ENCODE results near the gene DENND1C.
A peak's percentile ranks its signal among the peaks of the same experiment; 100 is the strongest.

Gene DENND1C, protein sequence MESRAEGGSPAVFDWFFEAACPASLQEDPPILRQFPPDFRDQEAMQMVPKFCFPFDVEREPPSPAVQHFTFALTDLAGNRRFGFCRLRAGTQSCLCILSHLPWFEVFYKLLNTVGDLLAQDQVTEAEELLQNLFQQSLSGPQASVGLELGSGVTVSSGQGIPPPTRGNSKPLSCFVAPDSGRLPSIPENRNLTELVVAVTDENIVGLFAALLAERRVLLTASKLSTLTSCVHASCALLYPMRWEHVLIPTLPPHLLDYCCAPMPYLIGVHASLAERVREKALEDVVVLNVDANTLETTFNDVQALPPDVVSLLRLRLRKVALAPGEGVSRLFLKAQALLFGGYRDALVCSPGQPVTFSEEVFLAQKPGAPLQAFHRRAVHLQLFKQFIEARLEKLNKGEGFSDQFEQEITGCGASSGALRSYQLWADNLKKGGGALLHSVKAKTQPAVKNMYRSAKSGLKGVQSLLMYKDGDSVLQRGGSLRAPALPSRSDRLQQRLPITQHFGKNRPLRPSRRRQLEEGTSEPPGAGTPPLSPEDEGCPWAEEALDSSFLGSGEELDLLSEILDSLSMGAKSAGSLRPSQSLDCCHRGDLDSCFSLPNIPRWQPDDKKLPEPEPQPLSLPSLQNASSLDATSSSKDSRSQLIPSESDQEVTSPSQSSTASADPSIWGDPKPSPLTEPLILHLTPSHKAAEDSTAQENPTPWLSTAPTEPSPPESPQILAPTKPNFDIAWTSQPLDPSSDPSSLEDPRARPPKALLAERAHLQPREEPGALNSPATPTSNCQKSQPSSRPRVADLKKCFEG

DNA sequence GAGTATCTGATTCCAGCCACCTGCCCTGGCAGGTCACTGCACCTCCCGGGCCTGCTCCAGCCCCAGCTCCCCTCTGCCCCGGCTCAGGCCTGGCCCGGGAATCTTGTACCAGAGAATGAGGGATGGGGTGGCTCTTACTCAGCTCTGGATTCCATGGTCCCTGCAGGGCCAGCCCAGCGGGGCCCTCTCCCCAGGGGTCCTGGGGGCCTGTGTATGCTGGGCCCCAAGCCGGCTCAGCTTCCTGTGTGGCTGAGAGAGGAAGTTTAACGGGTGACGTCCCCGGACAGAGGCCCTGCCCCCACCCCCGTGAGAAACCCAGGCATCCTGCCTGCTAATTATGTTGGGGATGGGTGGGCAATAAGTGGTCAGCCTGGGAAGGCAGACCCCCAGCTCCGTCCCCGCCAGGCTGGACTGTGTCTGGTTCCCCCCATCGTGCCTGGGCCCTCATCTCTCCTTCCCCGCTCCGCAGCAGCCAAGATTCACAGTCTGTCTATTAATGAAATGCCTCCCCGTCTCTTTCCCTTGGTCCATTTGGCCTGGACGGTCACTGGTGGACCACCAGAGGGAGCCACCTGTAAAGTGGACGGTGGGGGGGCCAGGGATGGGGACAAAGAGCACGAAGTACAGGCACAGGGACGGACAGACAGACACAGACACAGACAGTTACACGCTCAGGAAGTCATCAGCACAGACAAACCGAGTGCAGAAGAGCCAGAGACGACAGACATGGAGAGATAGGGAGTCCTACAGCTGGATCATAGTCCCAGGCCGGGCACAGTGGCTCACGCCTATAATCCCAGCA, at the start of gene DENND1C:
TSS of gene DENND1C (minus strand) at position 247 of the 802 bp plus-strand sequence. CDS start at position 155, 92 bp downstream.
- TF ChIP-seq, protein P1, sequence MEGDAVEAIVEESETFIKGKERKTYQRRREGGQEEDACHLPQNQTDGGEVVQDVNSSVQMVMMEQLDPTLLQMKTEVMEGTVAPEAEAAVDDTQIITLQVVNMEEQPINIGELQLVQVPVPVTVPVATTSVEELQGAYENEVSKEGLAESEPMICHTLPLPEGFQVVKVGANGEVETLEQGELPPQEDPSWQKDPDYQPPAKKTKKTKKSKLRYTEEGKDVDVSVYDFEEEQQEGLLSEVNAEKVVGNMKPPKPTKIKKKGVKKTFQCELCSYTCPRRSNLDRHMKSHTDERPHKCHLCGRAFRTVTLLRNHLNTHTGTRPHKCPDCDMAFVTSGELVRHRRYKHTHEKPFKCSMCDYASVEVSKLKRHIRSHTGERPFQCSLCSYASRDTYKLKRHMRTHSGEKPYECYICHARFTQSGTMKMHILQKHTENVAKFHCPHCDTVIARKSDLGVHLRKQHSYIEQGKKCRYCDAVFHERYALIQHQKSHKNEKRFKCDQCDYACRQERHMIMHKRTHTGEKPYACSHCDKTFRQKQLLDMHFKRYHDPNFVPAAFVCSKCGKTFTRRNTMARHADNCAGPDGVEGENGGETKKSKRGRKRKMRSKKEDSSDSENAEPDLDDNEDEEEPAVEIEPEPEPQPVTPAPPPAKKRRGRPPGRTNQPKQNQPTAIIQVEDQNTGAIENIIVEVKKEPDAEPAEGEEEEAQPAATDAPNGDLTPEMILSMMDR (IDR thresholded peaks at IDR 0.05; ENCODE audit: insufficient read depth, low read length, poor library complexity, severe bottlenecking) = peak; percentile 62
- DNase-seq (ENCODE audit: extremely low read depth, insufficient read length) = peak; percentile 84
- Histone ChIP-seq H3K27me3 (replicated peaks; ENCODE audit: control insufficient read depth, insufficient read depth, low read length) (no peaks in the 10 kb centered on the region), H3K36me3 (ENCODE audit: control insufficient read depth, insufficient read depth, low read length) (peaks cover 12% of the 10 kb centered on the region), H3K4me3 (replicated peaks; ENCODE audit: low read depth, low read length) (peak within 1 kb of the TSS; percentile 79)

DNA sequence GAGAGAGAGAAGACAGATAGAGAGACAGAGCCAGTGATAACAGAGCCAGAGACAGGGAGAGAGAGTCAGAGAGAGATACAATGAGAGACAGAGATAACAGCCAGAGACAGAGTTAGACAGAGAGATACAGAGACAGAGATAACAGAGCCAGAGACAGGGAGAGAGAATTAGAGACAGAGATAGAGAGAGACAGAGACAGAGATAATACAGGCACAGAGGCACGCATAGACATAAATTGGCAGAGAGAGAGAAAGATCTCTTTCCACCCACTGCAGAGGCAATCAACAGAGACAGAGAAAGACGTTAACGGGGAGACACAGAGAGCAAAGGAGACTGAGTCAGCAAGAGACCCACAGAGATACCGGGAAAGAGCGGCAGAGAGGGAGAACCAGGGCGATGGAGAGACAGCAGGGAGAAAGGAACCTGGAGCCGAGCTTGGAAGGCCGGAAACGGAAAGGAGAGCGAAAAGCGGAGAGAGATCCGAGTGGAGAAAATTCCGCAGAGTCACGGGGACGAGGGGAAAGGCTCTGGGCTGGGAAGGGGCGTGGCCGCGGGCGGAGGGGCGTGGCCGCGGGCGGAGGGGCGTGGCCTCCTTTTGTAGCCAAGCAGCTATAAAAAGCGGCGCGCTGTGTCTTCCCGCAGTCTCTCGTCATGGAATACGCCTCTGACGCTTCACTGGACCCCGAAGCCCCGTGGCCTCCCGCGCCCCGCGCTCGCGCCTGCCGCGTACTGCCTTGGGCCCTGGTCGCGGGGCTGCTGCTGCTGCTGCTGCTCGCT, 49.0 kb upstream of the DENND1C start, which contains the start of gene TNFSF9:
TSS of gene TNFSF9 (plus strand) at position 641 of the 777 bp plus-strand sequence. CDS start at position 652, 11 bp downstream.
- H3K36me3 ChIP-seq (ENCODE audit: control insufficient read depth, insufficient read depth, low read length) = peaks cover 11% of the 10 kb centered on the region
- TF ChIP-seq, protein P1 (IDR thresholded peaks at IDR 0.05; ENCODE audit: insufficient read depth, low read length, poor library complexity, severe bottlenecking) = no peak
- DNase-seq (ENCODE audit: extremely low read depth, insufficient read length) = peak; percentile 91
- H3K27me3 ChIP-seq (replicated peaks; ENCODE audit: control insufficient read depth, insufficient read depth, low read length) = no peaks in the 10 kb centered on the region
- H3K4me3 ChIP-seq (replicated peaks; ENCODE audit: low read depth, low read length) = peak within 1 kb of the TSS; percentile 98

DNA sequence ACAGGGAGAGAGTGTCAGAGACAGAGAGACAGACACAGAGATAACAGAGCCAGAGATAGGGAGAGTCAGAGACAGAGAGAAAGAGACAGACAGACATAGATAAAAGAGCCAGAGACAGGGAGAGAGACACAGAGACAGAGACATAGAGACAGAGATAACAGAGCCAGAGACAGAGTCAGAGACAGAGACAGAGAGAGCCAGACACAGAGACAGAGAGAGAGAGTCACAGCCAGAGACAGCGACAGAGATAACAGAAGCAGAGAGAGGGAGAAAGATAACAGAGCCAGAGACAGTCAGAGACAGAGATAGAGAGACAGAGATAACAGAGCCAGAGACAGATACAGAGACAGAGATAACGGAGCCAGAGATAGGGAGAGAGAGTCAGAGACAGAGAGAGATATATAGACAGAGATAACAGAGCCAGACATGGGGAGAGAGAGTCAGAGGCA, 48.4 kb upstream of the DENND1C start:
- Histone ChIP-seq H3K4me3 (replicated peaks; ENCODE audit: low read depth, low read length) (peak overlapping the region; percentile 98), H3K27me3 (replicated peaks; ENCODE audit: control insufficient read depth, insufficient read depth, low read length) (no peaks in the 10 kb centered on the region), H3K36me3 (ENCODE audit: control insufficient read depth, insufficient read depth, low read length) (peaks cover 9% of the 10 kb centered on the region)
- DNase-seq (ENCODE audit: extremely low read depth, insufficient read length) = no peak
- TF ChIP-seq, protein P1 (IDR thresholded peaks at IDR 0.05; ENCODE audit: insufficient read depth, low read length, poor library complexity, severe bottlenecking) = no peak

DNA sequence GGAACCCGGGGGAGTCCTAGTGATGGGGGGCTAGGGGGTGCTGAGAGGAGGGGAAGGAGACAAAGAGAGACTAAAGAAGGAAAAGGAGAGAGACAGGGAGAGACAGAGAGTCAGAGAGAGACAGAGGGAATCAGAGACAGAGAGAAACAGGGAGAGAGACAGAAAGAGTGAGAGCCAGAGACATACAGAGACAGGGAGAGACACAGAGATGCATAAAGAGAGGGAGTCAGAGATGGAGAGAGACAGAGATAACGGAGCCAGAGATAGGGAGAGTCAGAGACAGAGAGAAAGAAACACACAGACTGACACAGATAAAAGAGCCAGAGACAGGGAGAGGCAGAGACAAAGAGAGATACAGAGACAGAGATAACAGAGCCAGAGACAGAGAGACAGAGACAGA, 47.8 kb upstream of the DENND1C start:
- DNase-seq (ENCODE audit: extremely low read depth, insufficient read length) = no peak
- TF ChIP-seq, protein P1 (IDR thresholded peaks at IDR 0.05; ENCODE audit: insufficient read depth, low read length, poor library complexity, severe bottlenecking) = no peak
- H3K27me3 ChIP-seq (replicated peaks; ENCODE audit: control insufficient read depth, insufficient read depth, low read length) = no peaks in the 10 kb centered on the region
- peak overlapping the region; percentile 46 for H3K4me3 ChIP-seq (replicated peaks; ENCODE audit: low read depth, low read length)
- peaks cover 3% of the 10 kb centered on the region; the same call in 1 of the 2 replicates for H3K36me3 ChIP-seq (ENCODE audit: control insufficient read depth, insufficient read depth, low read length)

All from GM06990 (cell line).